PFSK-1 (cell line): ENCODE data around the gene SHF.

Experiments used
- FOXP2 ChIP-seq: optimal IDR thresholded peaks from 2 replicates; pipeline ENCODE3; 2011; ENCODE audit warnings: borderline replicate concordance, control low read depth, inconsistent platforms; ENCODE audit not compliant: insufficient read depth; ENCODE audit errors: extremely low read length, extremely low read depth
- POLR2AphosphoS5 ChIP-seq: IDR thresholded peaks from 2 replicates; pipeline ENCODE4 v1.6.1; 2012; ENCODE audit warnings: low read depth, mild to moderate bottlenecking, control low read depth, low read length, moderate library complexity
- SIN3A ChIP-seq: IDR thresholded peaks from 2 replicates; pipeline ENCODE4 v1.6.1; 2012; ENCODE audit warnings: mild to moderate bottlenecking, low read length, moderate library complexity, borderline replicate concordance; ENCODE audit not compliant: insufficient read depth
- TAF1 ChIP-seq: IDR thresholded peaks from 2 replicates; pipeline ENCODE4 v1.6.1; 2012; ENCODE audit warnings: low read length, control low read depth, borderline replicate concordance; ENCODE audit not compliant: insufficient read depth
- TF ChIP-seq, protein P1 (sequence below), 2 experiments: IDR thresholded peaks; 2 replicates each; pipeline versions ENCODE4 v1.6.1 to v1.8.0; 2011 to 2012; ENCODE audit warnings: low read depth in 2 of 2, low read length in 2 of 2, control low read depth in 1 of 2, inconsistent platforms in 1 of 2, mild to moderate bottlenecking in 1 of 2, moderate library complexity in 1 of 2; ENCODE audit not compliant: insufficient read depth in 1 of 2

DNA sequence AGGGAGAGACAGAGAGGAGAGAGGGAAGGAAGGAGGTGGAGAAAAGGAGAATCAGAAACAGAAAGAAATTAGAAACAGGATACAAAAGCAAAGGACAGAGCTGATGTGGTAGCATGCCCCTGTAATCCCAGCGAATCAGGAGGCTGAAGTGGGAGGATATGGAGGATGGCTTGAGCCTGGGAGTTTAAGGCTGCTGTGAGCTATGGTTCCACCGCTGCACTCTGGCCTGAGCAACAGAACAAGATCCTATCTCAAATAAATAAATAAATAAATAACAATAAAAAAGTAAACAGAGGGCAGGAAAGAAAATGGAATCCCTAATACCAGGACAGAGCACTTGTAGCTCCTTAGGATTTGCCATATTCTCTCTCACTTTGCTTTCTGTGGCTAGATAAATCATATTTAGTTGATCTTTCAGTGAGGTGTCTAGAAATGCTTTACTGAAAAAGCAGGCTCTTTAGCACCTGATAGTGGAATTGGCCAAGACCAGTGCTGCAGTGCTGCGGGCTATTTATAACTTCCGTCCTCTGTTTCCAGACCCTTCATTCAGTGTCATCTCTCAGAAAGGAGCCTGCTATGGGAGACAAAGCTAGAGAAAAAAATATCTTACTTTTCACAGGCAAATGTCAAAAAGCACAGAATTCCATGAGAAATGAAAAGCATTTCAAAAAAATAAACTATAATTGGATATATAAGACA is 44.2 kb upstream of the SHF start:
- TF ChIP-seq POLR2AphosphoS5 (no peak), TAF1 (no peak), SIN3A (no peak), FOXP2 (no peak)
- TF ChIP-seq, protein P1, sequence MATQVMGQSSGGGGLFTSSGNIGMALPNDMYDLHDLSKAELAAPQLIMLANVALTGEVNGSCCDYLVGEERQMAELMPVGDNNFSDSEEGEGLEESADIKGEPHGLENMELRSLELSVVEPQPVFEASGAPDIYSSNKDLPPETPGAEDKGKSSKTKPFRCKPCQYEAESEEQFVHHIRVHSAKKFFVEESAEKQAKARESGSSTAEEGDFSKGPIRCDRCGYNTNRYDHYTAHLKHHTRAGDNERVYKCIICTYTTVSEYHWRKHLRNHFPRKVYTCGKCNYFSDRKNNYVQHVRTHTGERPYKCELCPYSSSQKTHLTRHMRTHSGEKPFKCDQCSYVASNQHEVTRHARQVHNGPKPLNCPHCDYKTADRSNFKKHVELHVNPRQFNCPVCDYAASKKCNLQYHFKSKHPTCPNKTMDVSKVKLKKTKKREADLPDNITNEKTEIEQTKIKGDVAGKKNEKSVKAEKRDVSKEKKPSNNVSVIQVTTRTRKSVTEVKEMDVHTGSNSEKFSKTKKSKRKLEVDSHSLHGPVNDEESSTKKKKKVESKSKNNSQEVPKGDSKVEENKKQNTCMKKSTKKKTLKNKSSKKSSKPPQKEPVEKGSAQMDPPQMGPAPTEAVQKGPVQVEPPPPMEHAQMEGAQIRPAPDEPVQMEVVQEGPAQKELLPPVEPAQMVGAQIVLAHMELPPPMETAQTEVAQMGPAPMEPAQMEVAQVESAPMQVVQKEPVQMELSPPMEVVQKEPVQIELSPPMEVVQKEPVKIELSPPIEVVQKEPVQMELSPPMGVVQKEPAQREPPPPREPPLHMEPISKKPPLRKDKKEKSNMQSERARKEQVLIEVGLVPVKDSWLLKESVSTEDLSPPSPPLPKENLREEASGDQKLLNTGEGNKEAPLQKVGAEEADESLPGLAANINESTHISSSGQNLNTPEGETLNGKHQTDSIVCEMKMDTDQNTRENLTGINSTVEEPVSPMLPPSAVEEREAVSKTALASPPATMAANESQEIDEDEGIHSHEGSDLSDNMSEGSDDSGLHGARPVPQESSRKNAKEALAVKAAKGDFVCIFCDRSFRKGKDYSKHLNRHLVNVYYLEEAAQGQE (IDR thresholded peaks at IDR 0.05; ENCODE audit: insufficient read depth in 1 of 2, low read depth in 2 of 2, low read length in 2 of 2): no peak
